ENCODE results near the gene CACNB1.

- TF ChIP-seq CTCF (IDR thresholded peaks at IDR 0.05) (no peak), POLR2A (IDR thresholded peaks at IDR 0.05) (no peak)
These were observed 46.6 kb upstream of the CACNB1 start for GRCh38 chr17:39244016-39244599.
